ENCODE measurements around the gene RTN4RL1.

Gene RTN4RL1

DNA sequence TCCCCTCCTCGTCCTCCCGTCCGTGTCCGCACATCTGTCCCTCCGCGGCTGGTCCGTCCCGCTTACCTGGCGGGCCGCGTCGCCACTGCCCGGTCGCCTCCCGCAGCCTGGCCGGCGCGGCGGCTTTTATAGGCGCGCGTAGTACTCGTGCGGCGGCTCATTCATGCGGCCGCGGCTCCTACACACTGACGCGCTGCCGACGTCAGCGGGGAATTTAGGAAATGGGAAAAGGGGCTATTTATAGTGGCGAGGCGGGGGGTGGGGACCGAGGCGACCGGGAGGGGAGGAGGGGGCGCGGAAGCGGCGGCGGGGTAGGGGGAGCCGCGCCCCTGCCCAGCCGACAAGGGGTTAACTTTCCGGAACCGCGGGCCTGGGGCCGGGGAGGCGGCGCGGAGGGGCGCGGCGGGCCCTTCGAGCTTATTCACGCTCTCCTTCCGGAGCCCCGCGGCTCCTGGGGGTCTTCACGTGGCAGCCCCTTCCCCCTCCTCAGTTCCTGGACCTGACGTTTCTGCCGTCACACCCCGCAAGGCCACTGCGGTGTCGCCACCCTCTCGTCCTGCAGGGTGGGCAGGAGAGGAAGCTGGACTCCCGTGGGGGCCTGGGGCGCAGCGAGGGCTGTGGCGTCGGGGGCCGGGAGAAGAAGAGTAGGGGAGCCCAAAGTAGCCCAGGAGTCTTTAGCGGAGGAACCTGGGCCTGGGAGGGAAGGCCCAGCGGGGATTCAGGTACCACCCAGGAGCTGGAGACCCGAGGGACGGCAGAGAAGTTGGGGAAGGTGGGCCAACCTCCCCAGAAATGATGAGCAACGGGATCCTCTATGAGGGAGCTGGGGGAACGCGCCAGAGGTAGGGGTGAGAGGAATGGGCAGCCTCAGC lies 26.2 kb upstream of the RTN4RL1 start:
- no peaks in the 10 kb centered on the region for H3F3A ChIP-seq (ENCODE audit: low read depth)
- no peaks in the 10 kb centered on the region for H3K9me2 ChIP-seq (replicated peaks; ENCODE audit: low read depth, low read length)
- H3K4me3 ChIP-seq (ENCODE audit: low read length, poor library complexity, severe bottlenecking), result no peak overlapping the region
- H3K36me3 ChIP-seq (ENCODE audit: insufficient read depth, low read length), result no peaks in the 10 kb centered on the region
- no peak overlapping the region for H2AFZ ChIP-seq (ENCODE audit: low read length)
- H3K4me1 ChIP-seq (ENCODE audit: insufficient read depth, low read length, poor library complexity, severe bottlenecking), result peaks cover 22% of the 10 kb centered on the region
- H3K9me3 ChIP-seq (ENCODE audit: insufficient read depth, low read depth, low read length), result no peaks in the 10 kb centered on the region
- no peak overlapping the region for H3K9ac ChIP-seq (ENCODE audit: low read depth, low read length, poor library complexity, severe bottlenecking)
- TF ChIP-seq, protein P1, sequence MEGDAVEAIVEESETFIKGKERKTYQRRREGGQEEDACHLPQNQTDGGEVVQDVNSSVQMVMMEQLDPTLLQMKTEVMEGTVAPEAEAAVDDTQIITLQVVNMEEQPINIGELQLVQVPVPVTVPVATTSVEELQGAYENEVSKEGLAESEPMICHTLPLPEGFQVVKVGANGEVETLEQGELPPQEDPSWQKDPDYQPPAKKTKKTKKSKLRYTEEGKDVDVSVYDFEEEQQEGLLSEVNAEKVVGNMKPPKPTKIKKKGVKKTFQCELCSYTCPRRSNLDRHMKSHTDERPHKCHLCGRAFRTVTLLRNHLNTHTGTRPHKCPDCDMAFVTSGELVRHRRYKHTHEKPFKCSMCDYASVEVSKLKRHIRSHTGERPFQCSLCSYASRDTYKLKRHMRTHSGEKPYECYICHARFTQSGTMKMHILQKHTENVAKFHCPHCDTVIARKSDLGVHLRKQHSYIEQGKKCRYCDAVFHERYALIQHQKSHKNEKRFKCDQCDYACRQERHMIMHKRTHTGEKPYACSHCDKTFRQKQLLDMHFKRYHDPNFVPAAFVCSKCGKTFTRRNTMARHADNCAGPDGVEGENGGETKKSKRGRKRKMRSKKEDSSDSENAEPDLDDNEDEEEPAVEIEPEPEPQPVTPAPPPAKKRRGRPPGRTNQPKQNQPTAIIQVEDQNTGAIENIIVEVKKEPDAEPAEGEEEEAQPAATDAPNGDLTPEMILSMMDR (conservative IDR thresholded peaks at IDR 0.05; ENCODE audit: low read length), result no peak
- TF ChIP-seq EZH2phosphoT487 (IDR thresholded peaks at IDR 0.05; ENCODE audit: borderline replicate concordance), result no peak
- H3K4me2 ChIP-seq (ENCODE audit: low read depth, low read length, poor library complexity, severe bottlenecking), result no peak overlapping the region
- no peaks in the 10 kb centered on the region for H3K79me2 ChIP-seq (ENCODE audit: insufficient read depth, low read length)
- peaks cover 6% of the 10 kb centered on the region for H4K20me1 ChIP-seq (ENCODE audit: insufficient read depth, low read length, poor library complexity, severe bottlenecking)
- no peaks in the 10 kb centered on the region for H3K27me3 ChIP-seq (ENCODE audit: insufficient read depth, low read length, poor library complexity, severe bottlenecking)

DNA sequence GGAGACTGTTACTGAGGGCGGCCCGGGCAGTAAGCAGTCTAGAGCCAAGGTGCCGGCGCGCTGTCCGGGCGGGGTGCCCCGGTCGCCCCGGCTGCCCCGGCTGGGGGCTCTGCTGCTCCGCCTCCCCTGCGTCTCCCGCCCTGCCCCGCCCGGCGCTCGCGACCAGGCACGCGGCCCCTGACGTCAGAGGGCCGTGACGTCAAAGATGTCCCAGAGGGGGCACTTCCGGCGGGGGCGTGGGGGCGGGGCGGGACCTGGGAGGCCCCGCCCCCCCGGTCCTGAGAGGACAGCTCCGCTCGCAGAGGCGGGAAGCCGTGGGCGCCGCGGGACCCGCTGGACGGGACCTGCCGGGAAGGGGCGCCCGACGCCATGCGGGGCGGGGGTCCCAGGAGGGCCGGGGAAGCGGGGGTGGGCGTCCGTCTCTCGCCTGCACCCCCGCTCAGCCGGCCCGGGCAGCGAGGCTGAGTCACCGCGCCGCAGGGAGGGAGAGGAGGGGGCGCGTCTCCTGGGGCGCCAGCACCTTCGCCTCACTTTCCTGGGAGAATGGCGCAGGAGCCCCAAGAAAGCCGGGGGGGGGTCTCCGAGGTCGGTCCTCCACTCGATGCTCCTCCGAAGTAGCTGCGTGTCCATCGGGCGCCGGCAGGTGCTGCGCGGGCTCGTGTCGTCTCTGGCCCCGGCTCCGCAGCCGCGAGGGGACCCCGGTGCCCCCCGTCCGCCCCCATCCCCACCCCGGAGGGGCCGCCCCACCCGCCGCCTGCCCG lies 25.3 kb upstream of the RTN4RL1 start:
- Histone ChIP-seq H3K79me2 (ENCODE audit: insufficient read depth, low read length) (no peaks in the 10 kb centered on the region), H3K9ac (ENCODE audit: low read depth, low read length, poor library complexity, severe bottlenecking) (no peak overlapping the region), H3K4me1 (ENCODE audit: insufficient read depth, low read length, poor library complexity, severe bottlenecking) (peaks cover 22% of the 10 kb centered on the region), H3F3A (ENCODE audit: low read depth) (no peaks in the 10 kb centered on the region), H3K4me3 (ENCODE audit: low read length, poor library complexity, severe bottlenecking) (peak overlapping the region; percentile 69), H3K27me3 (ENCODE audit: insufficient read depth, low read length, poor library complexity, severe bottlenecking) (no peaks in the 10 kb centered on the region), H3K36me3 (ENCODE audit: insufficient read depth, low read length) (no peaks in the 10 kb centered on the region), H3K9me3 (ENCODE audit: insufficient read depth, low read depth, low read length) (no peaks in the 10 kb centered on the region), H4K20me1 (ENCODE audit: insufficient read depth, low read length, poor library complexity, severe bottlenecking) (peaks cover 6% of the 10 kb centered on the region), H3K9me2 (replicated peaks; ENCODE audit: low read depth, low read length) (no peaks in the 10 kb centered on the region), H3K4me2 (ENCODE audit: low read depth, low read length, poor library complexity, severe bottlenecking) (peak overlapping the region; percentile 53), H2AFZ (ENCODE audit: low read length) (no peak overlapping the region)
- TF ChIP-seq, protein P1 (conservative IDR thresholded peaks at IDR 0.05; ENCODE audit: low read length), result no peak
- TF ChIP-seq EZH2phosphoT487 (IDR thresholded peaks at IDR 0.05; ENCODE audit: borderline replicate concordance), result no peak

DNA sequence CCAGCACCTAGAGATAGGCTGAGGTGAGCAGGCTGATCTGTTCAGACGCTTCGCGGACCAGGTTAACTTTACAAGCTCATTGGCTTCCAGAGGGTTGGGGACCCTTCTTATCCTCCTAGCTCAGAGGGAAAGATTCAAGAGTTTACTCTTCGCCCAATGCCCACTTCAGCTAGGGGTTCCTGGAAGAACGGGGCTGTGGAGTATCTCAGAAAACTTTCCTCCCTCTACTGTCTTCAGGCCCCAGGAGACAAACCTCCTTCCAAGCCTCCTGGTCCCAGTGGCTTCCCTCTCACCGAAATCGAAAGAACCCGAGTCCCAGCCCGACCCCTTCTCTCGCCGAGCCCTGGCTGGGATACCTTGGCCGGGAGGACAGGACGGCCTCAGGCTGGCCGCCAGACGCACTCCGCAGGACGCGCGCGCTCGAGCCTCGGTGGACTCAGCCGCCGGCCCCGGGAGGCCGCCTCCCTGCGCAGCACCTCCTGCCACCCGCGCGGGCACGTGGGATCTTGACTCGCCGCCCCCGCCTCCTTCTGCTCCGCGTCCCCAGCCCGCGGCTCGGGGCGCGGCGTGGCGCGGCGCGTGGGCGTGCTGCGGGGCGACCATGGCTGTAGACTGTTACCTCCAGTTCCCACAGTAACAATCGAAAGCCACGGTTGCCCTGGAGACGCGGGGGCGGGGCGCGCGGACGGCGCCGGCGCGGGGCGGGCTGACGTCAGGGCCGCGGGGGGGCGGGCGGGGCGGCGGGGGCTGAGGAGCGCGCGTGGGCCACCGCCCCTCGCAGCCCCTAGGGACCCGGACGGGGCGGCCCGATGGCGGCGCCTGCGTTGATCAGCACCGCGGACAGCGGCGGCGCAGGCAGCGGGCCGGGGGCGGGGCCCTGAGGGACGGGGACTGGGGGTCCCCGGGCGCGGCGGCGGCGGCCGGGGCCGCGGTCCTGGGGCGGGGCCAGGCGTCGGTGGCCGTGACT lies 24.5 kb upstream of the RTN4RL1 start:
- Histone ChIP-seq H3K9me2 (replicated peaks; ENCODE audit: low read depth, low read length) (no peaks in the 10 kb centered on the region), H2AFZ (ENCODE audit: low read length) (no peak overlapping the region; the same call in 1 of the 2 replicates), H3K36me3 (ENCODE audit: insufficient read depth, low read length) (no peaks in the 10 kb centered on the region), H3K4me2 (ENCODE audit: low read depth, low read length, poor library complexity, severe bottlenecking) (peak overlapping the region; percentile 79), H4K20me1 (ENCODE audit: insufficient read depth, low read length, poor library complexity, severe bottlenecking) (peaks cover 6% of the 10 kb centered on the region), H3K4me3 (ENCODE audit: low read length, poor library complexity, severe bottlenecking) (peak overlapping the region; percentile 81), H3K27me3 (ENCODE audit: insufficient read depth, low read length, poor library complexity, severe bottlenecking) (no peaks in the 10 kb centered on the region), H3K9me3 (ENCODE audit: insufficient read depth, low read depth, low read length) (no peaks in the 10 kb centered on the region), H3F3A (ENCODE audit: low read depth) (no peaks in the 10 kb centered on the region), H3K4me1 (ENCODE audit: insufficient read depth, low read length, poor library complexity, severe bottlenecking) (peaks cover 17% of the 10 kb centered on the region), H3K79me2 (ENCODE audit: insufficient read depth, low read length) (no peaks in the 10 kb centered on the region), H3K9ac (ENCODE audit: low read depth, low read length, poor library complexity, severe bottlenecking) (no peak overlapping the region)
- TF ChIP-seq, protein P1 (conservative IDR thresholded peaks at IDR 0.05; ENCODE audit: low read length), result no peak
- no peak for TF ChIP-seq EZH2phosphoT487 (IDR thresholded peaks at IDR 0.05; ENCODE audit: borderline replicate concordance)

Measured in Loucy (cell line).